ENCODE measurements around the gene NPTN.

Gene NPTN

GRCh38 chr15:73517566-73517965 lies 115.6 kb downstream of the NPTN start:
- no peak for DNase-seq

GRCh38 chr15:73515527-73515926 lies 117.7 kb downstream of the NPTN start:
- no peak for DNase-seq
